Panc1 (cell line): ENCODE results near the gene TMPRSS11B. TPM values are rescaled to one million over a fixed set of nuclear protein-coding genes. Genes with fewer than 3 reads are reported as not detected.

ENCODE experiments used
- ATAC-seq: fragments of 200-7000 bp; cut with Tn5 transposase; 2 replicates; pipeline ENCODE4 v1.9.1; 2020; ENCODE audit warnings: mild to moderate bottlenecking, moderate library complexity
- BruUV-seq: library from RNA; stranded (reverse); fragments of 400-500 nt; replicated peaks from 2 replicates; lab custom pipeline; 2021; lab: Mats Ljungman, UMichigan
- CTCF ChIA-PET: fragments of 300-600 bp; sonication (Branson Sonifier 250); formaldehyde crosslinking; loops from one replicate; lab custom pipeline; 2022; ENCODE audit warnings: antibody characterized with exemption; lab: Charles Lee
- POLR2A ChIA-PET: fragments of 300-600 bp; sonication (Branson Sonifier 250); formaldehyde crosslinking; loops from one replicate; lab custom pipeline; 2022; ENCODE audit warnings: antibody characterized with exemption; lab: Charles Lee
- DNase-seq: peaks from one replicate; pipeline ENCODE4 v3.0.0-alpha.2; 2010; ENCODE audit warnings: low read depth, low spot score
- H3K27ac ChIP-seq: 2 replicates; pipeline ENCODE4 v1.5.1; 2011; ENCODE audit warnings: mild to moderate bottlenecking, low read length, inconsistent platforms
- H3K27me3 ChIP-seq: fragments of 200-500 bp; sonication (Bioruptor generic); 2 replicates; pipeline ENCODE4 v1.6.0; 2014; ENCODE audit warnings: low read length, inconsistent platforms; ENCODE audit not compliant: control insufficient read depth, insufficient read depth
- H3K36me3 ChIP-seq: fragments of 200-500 bp; sonication (Bioruptor generic); 2 replicates; pipeline ENCODE4 v1.5.1; 2014; ENCODE audit warnings: inconsistent platforms, mild to moderate bottlenecking, low read length, moderate library complexity; ENCODE audit not compliant: control insufficient read depth, insufficient read depth
- H3K4me1 ChIP-seq: 2 replicates; pipeline ENCODE4 v1.5.1; 2011; ENCODE audit warnings: inconsistent platforms, mild to moderate bottlenecking, low read length, moderate library complexity; ENCODE audit not compliant: control insufficient read depth, insufficient read depth
- H3K4me3 ChIP-seq, 2 experiments: 2 replicates each; pipeline ENCODE4 v1.5.1; 2011 to 2012; ENCODE audit warnings: low read depth in 2 of 2, low read length in 2 of 2, mild to moderate bottlenecking in 2 of 2, inconsistent platforms in 1 of 2, moderate library complexity in 1 of 2
- H3K9me3 ChIP-seq: fragments of 200-500 bp; sonication (Bioruptor generic); 2 replicates; pipeline ENCODE4 v1.5.1; 2014; ENCODE audit warnings: low read depth, mild to moderate bottlenecking, inconsistent platforms, low read length, moderate library complexity; ENCODE audit not compliant: control insufficient read depth, insufficient read depth
- CTCF ChIP-seq: fragments of 450-650 bp; IDR thresholded peaks from 2 replicates; pipeline ENCODE4 v1.5.1; 2017; ENCODE audit warnings: mild to moderate bottlenecking
- POLR2AphosphoS5 ChIP-seq: IDR thresholded peaks from 2 replicates; pipeline ENCODE4 v1.6.1; 2012; ENCODE audit warnings: mild to moderate bottlenecking, low read depth, low read length, moderate library complexity
- REST ChIP-seq, 2 experiments: IDR thresholded peaks; 2 replicates each; pipeline ENCODE4 v1.6.1; 2011 to 2012; ENCODE audit warnings: low read depth in 2 of 2, control low read depth in 1 of 2, low read length in 1 of 2, mild to moderate bottlenecking in 1 of 2, moderate library complexity in 1 of 2; ENCODE audit not compliant: insufficient read depth in 1 of 2
- SIN3A ChIP-seq: IDR thresholded peaks from 2 replicates; pipeline ENCODE4 v1.6.1; 2012; ENCODE audit warnings: low read depth, mild to moderate bottlenecking, low read length, moderate library complexity, borderline replicate concordance; ENCODE audit not compliant: insufficient read depth
- TCF7L2 ChIP-seq: IDR thresholded peaks from 2 replicates; pipeline ENCODE4 v1.6.1; 2011; ENCODE audit warnings: mild to moderate bottlenecking, low read depth, low read length, inconsistent platforms
- in situ Hi-C: cut with HindIII; loops from 2 replicates; pipeline ENCODE4 v1.10.0; 2016; ENCODE audit warnings: low sequenced_read_pairs, low pct_unique_long_range_greater_than_20kb
- intact Hi-C: fragments of 100-400 bp; cut with micrococcal nuclease; formaldehyde crosslinking; loops from one replicate; pipeline ENCODE4 v1.10.0; 2022; ENCODE audit not compliant: unreplicated experiment
- total RNA-seq: library from RNA; stranded (reverse); gene quantifications from one replicate; pipeline ENCODE4 v1.2.1, GENCODE V29; 2021; ENCODE audit not compliant: unreplicated experiment

TMPRSS11B gene
- total RNA-seq, 1 experiment from 2014 or later, result not detected

GRCh38 chr4:68257719-68258118 is 12.2 kb upstream of the TMPRSS11B start:
- Histone ChIP-seq H3K9me3 (no peaks in the 10 kb centered on the region), H3K27me3 (no peaks in the 10 kb centered on the region), H3K4me1 (no peaks in the 10 kb centered on the region), H3K36me3 (no peaks in the 10 kb centered on the region), H3K4me3 (no peak overlapping the region), H3K27ac (no peak overlapping the region)
- ATAC-seq (no peak), DNase-seq (no peak)
- POLR2A ChIA-PET, result no interaction called here
- BruUV-seq, result no TSS peak
- in situ Hi-C loops, result no loop called here
- intact Hi-C loops, result no loop called here
- TF ChIP-seq POLR2AphosphoS5 (no peak), SIN3A (no peak), TCF7L2 (no peak), REST (IDR thresholded peaks at IDR 0.05; ENCODE audit: insufficient read depth in 1 of 2, low read depth in 2 of 2, low read length in 1 of 2) (no peak), CTCF (no peak)
- CTCF ChIA-PET, result no interaction called here

- H3K27ac ChIP-seq, result no peak overlapping the region
- H3K9me3 ChIP-seq, result no peaks in the 10 kb centered on the region
- intact Hi-C loops, result no loop called here
- BruUV-seq, result no TSS peak
- no peak for DNase-seq
- ChIA-PET POLR2A (no interaction called here), CTCF (no interaction called here)
- no peak overlapping the region for H3K4me3 ChIP-seq
- no peaks in the 10 kb centered on the region for H3K36me3 ChIP-seq
- TF ChIP-seq CTCF (no peak), REST (IDR thresholded peaks at IDR 0.05; ENCODE audit: insufficient read depth in 1 of 2, low read depth in 2 of 2, low read length in 1 of 2) (no peak), SIN3A (no peak), TCF7L2 (no peak), POLR2AphosphoS5 (no peak)
- no peak for ATAC-seq
- in situ Hi-C loops, result no loop called here
- H3K4me1 ChIP-seq, result no peaks in the 10 kb centered on the region
- H3K27me3 ChIP-seq, result no peaks in the 10 kb centered on the region
These were observed 10.8 kb upstream of the TMPRSS11B start for GRCh38 chr4:68256284-68256683.
